Memory B cell (primary cell): ENCODE results near the gene DNMT3A.

Source experiments
- ATAC-seq: fragments of 150-1000 bp; cut with Tn5 transposase; 2 replicates; pipeline ENCODE4 v1.10.0; 2021; ENCODE audit warnings: low read depth, mild to moderate bottlenecking, moderate library complexity
- DNase-seq, 2 donors: peaks; one replicate each; pipeline ENCODE4 v3.0.0; 2022; ENCODE audit warnings: low spot score in 2 of 2
- H3K27ac Mint-ChIP-seq: one replicate; pipeline ENCODE4 v1.8.0; 2022; ENCODE audit warnings: mild to moderate bottlenecking, moderate library complexity, mixed read lengths
- H3K27me3 Mint-ChIP-seq: one replicate; pipeline ENCODE4 v1.8.0; 2022; ENCODE audit warnings: mixed read lengths
- H3K36me3 Mint-ChIP-seq: one replicate; pipeline ENCODE4 v1.8.0; 2022; ENCODE audit warnings: mild to moderate bottlenecking, mixed read lengths
- H3K4me1 Mint-ChIP-seq: one replicate; pipeline ENCODE4 v1.8.0; 2022; ENCODE audit warnings: mixed read lengths
- H3K4me3 Mint-ChIP-seq: one replicate; pipeline ENCODE4 v1.8.0; 2022; ENCODE audit warnings: mild to moderate bottlenecking, moderate library complexity, mixed read lengths
- H3K9me3 Mint-ChIP-seq: one replicate; pipeline ENCODE4 v1.8.0; 2022; ENCODE audit warnings: mixed read lengths

DNMT3A gene

DNA sequence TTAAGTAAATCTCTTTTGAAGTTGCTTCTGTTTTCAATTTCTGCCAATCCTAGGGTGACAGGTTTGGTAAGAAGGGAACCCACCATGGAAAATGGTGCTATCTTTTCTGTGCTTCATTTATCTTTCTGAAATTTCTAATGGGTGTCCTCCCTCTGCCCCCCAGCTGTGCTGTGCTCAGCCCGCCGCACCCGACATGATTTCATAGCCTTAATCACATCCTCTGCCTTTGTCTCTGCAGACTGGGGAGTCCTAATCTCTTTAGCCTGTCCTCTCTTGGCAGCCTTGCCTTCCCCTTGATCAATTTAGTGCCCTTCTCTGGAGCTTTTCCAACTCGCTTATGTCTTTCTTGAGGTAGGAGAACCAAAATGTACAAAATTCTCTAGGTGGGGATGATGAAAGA, 49.3 kb downstream of the DNMT3A start:
- Mint-ChIP-seq H3K27me3 (no peaks in the 10 kb centered on the region), H3K9me3 (no peaks in the 10 kb centered on the region), H3K27ac (no peak overlapping the region), H3K36me3 (no peaks in the 10 kb centered on the region), H3K4me3 (no peak overlapping the region), H3K4me1 (peaks cover 26% of the 10 kb centered on the region)
- DNase-seq: no peak
- ATAC-seq: no peak

DNA sequence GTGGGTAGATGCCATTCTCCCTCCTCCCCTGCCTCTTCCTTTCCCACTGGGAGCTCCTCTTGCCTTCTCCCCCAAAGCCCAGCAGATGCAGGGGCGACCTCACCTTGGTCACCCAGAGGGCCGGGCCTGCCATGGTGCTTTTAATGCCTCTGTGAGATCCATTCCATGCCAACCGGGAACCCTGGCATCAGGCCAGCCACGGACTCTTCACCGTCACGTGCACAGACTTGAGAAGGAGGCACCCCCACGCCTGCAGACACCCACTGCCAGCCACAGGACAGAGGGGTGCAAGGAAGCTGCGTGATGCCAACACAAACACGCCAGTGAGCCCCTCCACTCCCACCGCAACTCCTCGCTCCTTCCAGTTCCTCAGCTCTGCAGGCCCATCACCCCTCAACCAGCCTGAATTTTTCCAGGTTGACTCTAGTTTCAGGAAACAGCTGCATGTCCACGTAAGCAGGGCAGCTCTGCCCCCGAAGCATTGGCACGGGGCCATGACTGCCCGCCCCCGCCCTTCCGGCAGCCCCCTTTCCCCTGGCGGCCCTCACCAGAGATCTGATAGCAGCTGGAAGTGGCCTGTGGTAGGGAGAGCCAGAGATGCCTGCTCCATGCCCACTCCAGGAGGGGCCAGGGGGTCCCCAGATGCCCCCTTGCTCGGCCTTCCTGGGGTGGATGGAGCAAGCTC, 50.8 kb downstream of the DNMT3A start:
- Mint-ChIP-seq H3K27ac (no peak overlapping the region), H3K36me3 (no peaks in the 10 kb centered on the region), H3K27me3 (no peaks in the 10 kb centered on the region), H3K4me3 (no peak overlapping the region), H3K9me3 (no peaks in the 10 kb centered on the region), H3K4me1 (peaks cover 22% of the 10 kb centered on the region)
- no peak for ATAC-seq
- DNase-seq: no peak

DNA sequence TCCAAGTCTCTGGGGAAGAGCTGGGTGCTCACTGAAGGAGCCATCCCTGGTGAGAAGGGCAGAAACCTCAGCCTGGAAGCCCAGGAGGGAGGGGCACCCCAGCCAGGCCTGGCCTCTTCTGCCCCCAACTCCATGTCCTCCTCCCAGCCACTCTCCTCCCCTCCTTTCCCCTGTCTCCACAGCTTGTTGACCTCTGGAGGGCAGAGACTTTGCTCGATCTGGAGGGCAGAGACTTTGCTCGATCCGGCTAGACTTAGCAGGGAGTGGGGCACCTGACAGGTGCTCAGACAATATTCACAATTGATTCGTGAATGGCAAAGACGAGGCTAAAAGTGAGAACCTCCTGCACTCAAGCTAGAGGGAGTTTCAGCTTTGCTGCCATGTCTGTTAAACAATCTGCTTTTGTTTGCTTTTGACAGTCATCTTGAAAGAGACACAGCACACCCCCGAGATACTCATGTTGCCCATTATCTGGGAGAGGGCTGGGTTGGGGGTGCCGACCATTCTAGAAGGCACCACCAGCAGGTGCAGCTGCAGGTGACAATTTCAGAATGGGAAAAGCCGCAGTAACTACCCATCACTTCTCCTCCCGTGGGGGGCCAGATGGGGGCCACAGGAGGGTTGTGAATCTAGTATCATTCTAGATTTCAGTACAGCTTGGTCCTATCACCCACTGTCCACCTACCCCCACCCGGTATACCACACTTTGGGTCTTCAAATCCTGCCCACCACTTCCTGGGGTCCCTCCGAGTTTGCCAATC, 54.8 kb downstream of the DNMT3A start:
- Mint-ChIP-seq H3K9me3 (no peaks in the 10 kb centered on the region), H3K36me3 (no peaks in the 10 kb centered on the region), H3K4me3 (no peak overlapping the region), H3K27ac (no peak overlapping the region), H3K27me3 (no peaks in the 10 kb centered on the region), H3K4me1 (peaks cover 5% of the 10 kb centered on the region)
- DNase-seq (no peak), ATAC-seq (no peak)

DNA sequence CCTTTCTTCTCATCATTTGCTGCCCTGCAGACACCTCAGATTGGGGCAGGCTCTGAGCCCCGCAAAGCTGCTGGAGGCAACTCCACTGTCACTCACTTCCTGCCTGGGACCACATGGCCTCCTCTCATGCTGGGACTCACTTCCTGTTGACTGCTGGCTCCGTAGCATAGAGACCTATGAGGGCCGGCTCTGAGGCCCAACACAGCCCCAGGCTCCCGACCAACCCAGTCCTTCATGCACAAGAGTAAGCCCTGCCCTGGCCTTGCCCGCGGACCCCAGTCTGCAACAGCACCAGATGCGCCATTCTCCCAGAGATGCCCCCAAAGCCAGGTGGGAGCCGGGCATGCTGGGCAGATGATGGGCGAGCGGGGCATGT, 55.7 kb downstream of the DNMT3A start:
- Mint-ChIP-seq H3K4me1 (peaks cover 5% of the 10 kb centered on the region), H3K4me3 (no peak overlapping the region), H3K9me3 (no peaks in the 10 kb centered on the region), H3K36me3 (no peaks in the 10 kb centered on the region), H3K27ac (no peak overlapping the region), H3K27me3 (no peaks in the 10 kb centered on the region)
- ATAC-seq: peak; percentile 98
- DNase-seq: no peak

DNA sequence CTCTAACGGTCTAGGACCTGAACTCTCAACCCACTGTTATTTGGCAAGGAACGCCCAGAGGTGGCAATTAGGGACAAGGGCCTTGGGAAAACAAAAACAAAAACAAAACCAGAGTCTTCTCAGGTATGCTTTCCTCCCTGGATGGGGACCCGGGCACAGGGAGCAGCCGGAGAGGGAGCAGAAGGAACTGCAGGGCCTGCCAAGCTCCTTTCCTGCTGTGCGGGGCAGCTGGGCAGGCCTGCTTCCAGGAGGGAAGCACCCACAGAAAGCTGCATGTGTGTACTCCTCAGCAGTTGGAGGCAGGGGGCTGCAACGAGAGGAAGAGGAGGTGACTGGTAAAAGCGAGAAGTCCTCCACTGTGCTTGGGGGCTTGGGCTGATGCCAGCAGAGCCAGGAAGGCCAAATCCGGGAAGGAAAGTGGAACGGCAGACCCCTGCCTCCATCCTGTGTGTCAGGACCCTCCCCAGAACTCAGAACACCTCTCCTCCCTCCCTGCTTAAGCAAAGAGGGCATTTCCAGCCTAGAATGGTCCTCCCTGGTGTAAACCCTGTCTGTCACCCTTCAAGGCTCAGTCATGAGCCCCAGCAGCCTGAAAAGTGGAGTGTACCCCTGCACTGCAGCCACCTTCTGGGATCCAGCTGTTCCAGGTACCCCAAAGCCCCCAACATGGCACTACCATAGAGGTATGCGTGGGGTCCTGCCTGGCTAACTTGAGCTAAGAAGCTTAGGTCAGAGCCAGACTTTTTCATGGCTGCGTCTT, 56.3 kb downstream of the DNMT3A start:
- no peak overlapping the region for H3K4me3 Mint-ChIP-seq
- H3K9me3 Mint-ChIP-seq: no peaks in the 10 kb centered on the region
- peaks cover 8% of the 10 kb centered on the region for H3K4me1 Mint-ChIP-seq
- ATAC-seq (no peak), DNase-seq (no peak)
- no peaks in the 10 kb centered on the region for H3K27me3 Mint-ChIP-seq
- H3K27ac Mint-ChIP-seq: no peak overlapping the region
- no peaks in the 10 kb centered on the region for H3K36me3 Mint-ChIP-seq

DNA sequence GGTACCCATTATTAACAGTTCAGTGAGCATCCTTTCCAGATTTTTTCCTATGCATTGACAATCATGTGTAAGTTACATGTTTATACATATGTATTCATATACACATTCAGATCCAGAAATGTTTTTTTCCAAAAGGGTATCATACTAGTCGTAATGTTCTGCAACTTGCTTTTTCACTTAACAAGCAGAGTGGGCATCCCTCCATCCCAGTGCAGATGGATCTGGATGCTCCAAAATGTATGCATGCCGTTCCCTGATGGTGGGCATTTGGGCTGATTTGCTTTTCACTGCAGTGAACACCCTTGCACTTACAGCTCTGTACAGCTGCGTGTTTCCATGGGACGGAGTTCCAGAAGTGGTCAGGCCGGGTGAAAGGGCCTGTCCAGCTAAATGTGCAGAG, 57.0 kb downstream of the DNMT3A start:
- H3K4me3 Mint-ChIP-seq: no peak overlapping the region
- H3K27me3 Mint-ChIP-seq: no peaks in the 10 kb centered on the region
- H3K36me3 Mint-ChIP-seq: no peaks in the 10 kb centered on the region
- no peak overlapping the region for H3K27ac Mint-ChIP-seq
- peaks cover 15% of the 10 kb centered on the region for H3K4me1 Mint-ChIP-seq
- no peaks in the 10 kb centered on the region for H3K9me3 Mint-ChIP-seq
- no peak for ATAC-seq
- no peak for DNase-seq

DNA sequence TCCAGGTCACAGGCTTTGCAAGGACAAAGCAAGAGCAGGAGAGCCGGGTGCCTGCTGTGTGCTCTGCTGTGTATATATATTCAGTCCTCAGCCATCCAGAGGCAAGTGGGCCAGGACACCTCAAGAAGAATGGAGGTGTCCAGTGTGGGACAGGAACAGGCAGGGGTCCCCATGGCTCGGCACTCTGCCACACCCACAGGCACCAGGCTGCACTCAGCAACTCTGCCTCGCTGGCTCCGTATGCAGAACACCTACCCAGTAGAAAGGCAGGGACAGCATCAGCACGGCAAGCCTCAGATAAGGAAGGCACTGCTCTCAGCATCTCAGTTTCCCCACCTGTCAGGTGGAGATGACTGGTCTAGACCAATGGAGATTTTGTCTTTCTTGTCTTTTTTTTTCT, 57.8 kb downstream of the DNMT3A start:
- no peaks in the 10 kb centered on the region for H3K9me3 Mint-ChIP-seq
- no peaks in the 10 kb centered on the region for H3K27me3 Mint-ChIP-seq
- H3K36me3 Mint-ChIP-seq: no peaks in the 10 kb centered on the region
- DNase-seq (no peak), ATAC-seq (no peak)
- no peak overlapping the region for H3K27ac Mint-ChIP-seq
- H3K4me3 Mint-ChIP-seq: no peak overlapping the region
- H3K4me1 Mint-ChIP-seq: peaks cover 21% of the 10 kb centered on the region

DNA sequence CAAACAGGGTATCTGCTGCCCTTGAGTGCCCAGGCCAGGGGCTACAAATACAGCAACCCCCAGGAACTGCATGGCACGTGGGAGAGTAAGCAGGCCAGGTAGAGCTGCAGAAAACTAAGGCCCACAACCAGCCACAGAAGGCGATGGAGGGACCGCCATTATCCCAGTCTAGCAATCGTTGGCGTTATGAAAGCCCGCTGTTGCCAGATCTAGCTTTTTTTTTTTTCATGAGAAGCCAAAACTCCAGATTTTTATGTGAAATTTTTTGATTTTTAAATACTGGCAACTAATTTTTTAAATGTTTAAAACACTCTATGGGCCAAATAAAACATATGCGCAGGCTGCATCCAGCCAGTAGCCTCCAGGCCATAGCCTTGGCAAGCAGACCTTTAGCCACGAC, 59.8 kb downstream of the DNMT3A start:
- DNase-seq (no peak), ATAC-seq (no peak)
- H3K27ac Mint-ChIP-seq: no peak overlapping the region
- peaks cover 29% of the 10 kb centered on the region for H3K4me1 Mint-ChIP-seq
- H3K4me3 Mint-ChIP-seq: no peak overlapping the region
- no peaks in the 10 kb centered on the region for H3K27me3 Mint-ChIP-seq
- no peaks in the 10 kb centered on the region for H3K9me3 Mint-ChIP-seq
- no peaks in the 10 kb centered on the region for H3K36me3 Mint-ChIP-seq

DNA sequence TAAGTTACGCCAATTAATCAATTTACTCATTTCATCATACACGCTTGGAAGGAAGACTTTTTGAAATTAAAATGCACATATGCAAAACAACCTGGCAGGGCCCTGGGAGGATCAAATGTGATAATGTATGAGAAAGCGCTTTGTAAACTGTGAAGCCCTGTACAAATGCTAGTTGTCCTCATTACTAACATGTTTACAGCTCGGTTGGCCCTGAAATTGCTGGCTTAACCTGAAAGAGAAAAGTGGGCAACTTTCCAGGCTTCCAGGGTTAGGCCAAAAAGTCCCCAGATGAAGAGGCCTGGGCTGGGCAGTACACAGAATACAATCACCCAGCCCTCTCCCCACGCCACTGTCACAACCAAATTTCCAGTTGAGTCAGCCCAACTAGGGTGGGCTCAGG, 60.2 kb downstream of the DNMT3A start:
- Mint-ChIP-seq H3K27me3 (no peaks in the 10 kb centered on the region), H3K27ac (no peak overlapping the region), H3K4me3 (no peak overlapping the region), H3K36me3 (no peaks in the 10 kb centered on the region), H3K9me3 (no peaks in the 10 kb centered on the region), H3K4me1 (peaks cover 30% of the 10 kb centered on the region)
- no peak for DNase-seq
- ATAC-seq: no peak

DNA sequence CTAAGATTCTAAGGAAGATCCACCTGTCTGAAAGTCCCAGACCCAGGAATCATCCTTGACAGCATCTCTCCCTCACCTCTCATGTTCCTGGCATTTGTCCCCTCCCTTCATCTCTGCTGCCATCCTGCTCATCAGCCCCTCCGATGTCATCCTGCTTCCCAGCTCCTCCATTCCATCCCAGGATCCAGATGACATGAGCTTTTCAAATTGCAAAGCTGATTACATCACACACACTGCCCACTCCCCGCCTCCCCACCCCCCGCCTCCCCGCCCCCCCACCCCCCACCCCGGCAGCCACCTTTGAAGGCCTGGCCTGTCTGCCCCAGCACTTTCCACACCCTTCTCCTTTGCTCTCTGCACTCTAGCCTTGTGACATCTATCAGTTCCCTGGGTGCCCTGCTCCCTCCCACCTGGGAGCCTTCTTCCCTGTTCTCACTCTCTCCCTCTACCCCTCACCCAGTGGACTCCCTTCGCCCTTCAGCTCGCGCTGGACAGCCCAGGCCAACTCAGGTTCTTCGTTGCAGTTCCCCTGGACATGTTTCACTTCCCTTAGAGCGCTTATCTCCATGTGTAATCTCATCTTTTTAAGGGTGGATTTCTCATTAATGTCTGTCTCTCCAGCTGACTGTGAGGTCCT, 61.6 kb downstream of the DNMT3A start:
- DNase-seq (no peak), ATAC-seq (no peak)
- Mint-ChIP-seq H3K4me3 (peak overlapping the region; percentile 69), H3K36me3 (no peaks in the 10 kb centered on the region), H3K27ac (peak overlapping the region; percentile 94), H3K4me1 (peaks cover 35% of the 10 kb centered on the region), H3K9me3 (no peaks in the 10 kb centered on the region), H3K27me3 (no peaks in the 10 kb centered on the region)

DNA sequence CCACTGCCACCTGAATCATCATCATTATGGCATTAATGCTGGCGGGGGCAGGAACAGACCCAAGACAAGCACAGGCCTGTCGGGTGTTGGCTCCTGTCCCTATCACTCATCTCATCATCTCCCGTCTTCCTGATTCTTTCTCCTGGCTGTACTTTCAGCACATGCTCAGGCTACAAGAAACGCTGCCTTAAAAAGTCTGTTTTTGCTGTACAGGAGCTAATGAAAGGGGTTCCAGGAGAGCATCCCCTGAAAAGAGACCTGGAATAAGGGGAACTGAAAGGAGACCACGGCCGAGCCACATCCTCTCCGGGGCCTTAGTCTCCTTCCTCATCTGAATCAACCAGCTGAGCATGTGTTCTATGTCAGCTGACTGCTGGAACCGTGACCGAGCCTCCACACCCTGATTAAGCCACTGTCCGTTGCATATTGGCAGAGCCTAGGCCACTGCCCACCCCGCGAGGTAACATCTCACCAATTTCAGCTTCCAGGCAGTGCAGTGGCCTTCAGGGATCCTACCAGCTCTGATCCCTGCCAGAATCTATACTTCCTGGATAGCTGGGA, 62.6 kb downstream of the DNMT3A start:
- Mint-ChIP-seq H3K4me3 (peak overlapping the region; percentile 46), H3K27ac (peak overlapping the region; percentile 94), H3K36me3 (no peaks in the 10 kb centered on the region), H3K4me1 (peaks cover 39% of the 10 kb centered on the region), H3K9me3 (no peaks in the 10 kb centered on the region), H3K27me3 (no peaks in the 10 kb centered on the region)
- ATAC-seq (peak; percentile 86), DNase-seq (peak; percentile 59 to 68)

DNA sequence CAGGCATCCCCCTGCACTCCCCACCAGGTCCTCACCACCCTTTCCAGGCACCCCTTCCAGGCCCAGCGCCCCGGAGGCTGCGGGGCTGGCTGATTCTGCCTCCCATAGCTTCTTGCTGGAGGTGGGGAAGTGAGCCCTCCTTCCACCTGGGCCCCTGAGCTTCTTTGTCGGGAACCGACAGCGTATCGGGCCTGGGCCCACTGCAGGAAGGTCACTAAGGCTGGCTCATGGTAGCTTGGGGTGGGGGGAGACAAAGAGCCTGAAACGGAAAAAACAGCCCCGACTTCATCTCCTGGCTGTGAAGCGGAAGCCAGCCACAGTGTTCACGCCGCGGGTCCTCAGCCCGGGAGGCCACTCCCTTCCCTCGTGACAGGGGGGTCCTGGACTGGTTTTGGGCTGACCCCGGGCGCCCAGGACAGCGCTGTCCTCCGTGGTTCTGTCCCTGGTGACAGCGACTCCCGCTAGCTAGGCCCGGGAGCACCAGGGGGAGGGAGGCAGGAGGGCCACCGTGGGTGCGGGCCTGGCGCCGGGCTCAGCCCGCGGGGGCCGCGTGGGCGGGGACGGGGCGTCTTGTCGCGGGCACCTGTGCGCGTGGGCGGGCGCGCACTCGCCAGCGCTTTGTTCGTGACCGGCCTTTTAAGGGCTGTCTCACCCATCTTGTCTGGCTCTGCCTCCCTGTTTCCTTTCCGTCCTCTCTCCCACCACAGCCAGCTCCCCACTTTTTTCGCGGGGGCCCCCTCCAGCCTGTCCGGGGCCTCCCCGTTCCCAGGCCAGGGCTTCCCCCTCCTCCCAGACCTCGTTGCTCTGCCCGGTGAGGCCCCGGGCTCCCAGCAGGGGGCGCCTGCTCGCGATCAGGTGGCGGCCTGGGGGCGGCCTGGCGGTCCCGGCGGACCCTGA, 64.9 kb downstream of the DNMT3A start:
- DNase-seq (peak; percentile 59 to 77), ATAC-seq (peak; percentile 31)
- H3K4me1 Mint-ChIP-seq: peaks cover 49% of the 10 kb centered on the region
- H3K36me3 Mint-ChIP-seq: no peaks in the 10 kb centered on the region
- no peaks in the 10 kb centered on the region for H3K27me3 Mint-ChIP-seq
- H3K27ac Mint-ChIP-seq: peak overlapping the region; percentile 89
- H3K9me3 Mint-ChIP-seq: no peaks in the 10 kb centered on the region
- H3K4me3 Mint-ChIP-seq: peak overlapping the region; percentile 73

DNA sequence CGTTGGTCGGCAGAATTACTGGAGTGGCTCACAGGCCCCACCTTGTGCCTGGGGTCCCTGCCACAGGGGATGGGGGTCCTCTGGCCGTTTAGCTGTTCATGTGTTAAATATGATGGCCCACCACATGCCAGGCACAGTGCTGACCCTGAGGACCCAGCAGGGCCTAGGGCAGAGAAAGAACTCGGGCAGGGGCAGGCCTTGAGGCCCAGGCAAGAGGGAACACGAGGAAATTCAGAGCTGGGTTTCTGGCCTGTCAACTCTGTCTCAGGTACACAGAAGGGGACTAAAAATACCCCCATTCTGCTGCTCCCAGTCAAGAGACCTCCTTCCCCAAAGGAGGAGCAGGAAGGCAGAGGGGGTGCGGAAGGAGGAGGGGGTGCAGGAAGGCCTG, 66.2 kb downstream of the DNMT3A start:
- Mint-ChIP-seq H3K36me3 (peaks cover under 1% of the 10 kb centered on the region), H3K27me3 (no peaks in the 10 kb centered on the region), H3K4me1 (peaks cover 47% of the 10 kb centered on the region), H3K27ac (peak overlapping the region; percentile 92), H3K9me3 (no peaks in the 10 kb centered on the region), H3K4me3 (peak overlapping the region; percentile 61)
- DNase-seq (no peak), ATAC-seq (no peak)
